GM19397 (cell line): ENCODE measurements around the gene OPCML.
"Not testable (repeated sequence)": the region's sequence is repeated elsewhere in the genome, so short reads cannot be mapped to it uniquely, and the experiment has no call there.

Experiments used
- ATAC-seq: cut with Tn5 transposase; IDR thresholded peaks from one replicate; pipeline ENCODE4 v1.9.1; 2021; ENCODE audit warnings: mild to moderate bottlenecking, moderate library complexity; ENCODE audit not compliant: unreplicated experiment

OPCML gene

DNA sequence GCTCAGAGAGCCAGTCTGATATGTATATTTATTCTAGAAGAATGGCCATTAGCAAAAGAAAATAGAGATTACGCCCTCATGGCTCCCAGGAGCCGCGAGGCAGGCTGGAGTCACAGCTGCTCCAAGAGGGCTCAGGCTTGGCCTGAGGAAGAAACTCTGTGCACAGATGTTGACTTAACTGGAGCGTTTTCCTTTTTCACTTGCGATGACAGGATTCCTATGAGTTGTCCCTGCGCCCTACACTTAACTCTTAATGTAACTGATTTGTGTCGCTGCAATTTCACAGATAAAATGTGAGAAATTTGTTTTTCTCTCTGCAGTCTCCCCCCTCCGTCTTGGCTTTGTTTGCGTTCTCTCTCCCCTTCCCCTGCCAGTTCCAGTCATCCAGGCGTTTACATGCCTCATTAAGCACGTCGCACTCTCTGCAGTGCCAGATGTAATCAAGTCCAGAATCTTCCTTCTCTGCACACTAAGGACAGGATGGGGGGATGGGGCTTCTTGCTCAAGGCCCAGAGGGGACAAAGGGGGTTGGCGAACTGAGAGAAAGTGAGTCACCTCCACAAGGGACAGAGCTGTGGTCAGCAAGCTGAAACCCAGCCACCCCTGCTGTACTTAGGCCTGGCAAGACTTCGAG lies 1101.8 kb downstream of the OPCML start:
- ATAC-seq = no peak

GRCh38 chr11:132429685-132430084 lies 1102.6 kb downstream of the OPCML start:
- ATAC-seq = no peak

DNA sequence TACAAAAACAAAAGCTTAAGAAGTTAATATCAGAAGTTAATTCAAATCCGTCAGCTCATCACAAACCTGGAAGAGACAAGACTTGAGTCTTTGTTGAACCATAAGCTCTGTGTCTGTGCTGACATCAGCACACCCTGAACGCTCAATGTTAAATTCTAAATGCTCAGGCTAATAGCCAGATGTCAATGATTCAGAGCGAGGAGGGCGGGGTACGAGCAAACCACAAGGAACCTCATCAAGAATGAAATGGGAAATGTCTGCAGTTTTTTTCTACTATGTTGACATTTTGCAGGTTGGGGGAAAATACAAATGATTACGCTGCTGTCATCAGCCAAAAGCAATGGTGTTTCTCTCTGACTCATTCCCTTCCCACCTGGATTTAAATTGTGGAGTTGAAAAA lies 1104.7 kb downstream of the OPCML start:
- no peak for ATAC-seq

GRCh38 chr11:132424433-132424832 lies 1107.9 kb downstream of the OPCML start:
- no peak for ATAC-seq

GRCh38 chr11:132423266-132423665 lies 1109.0 kb downstream of the OPCML start:
- ATAC-seq = no peak

DNA sequence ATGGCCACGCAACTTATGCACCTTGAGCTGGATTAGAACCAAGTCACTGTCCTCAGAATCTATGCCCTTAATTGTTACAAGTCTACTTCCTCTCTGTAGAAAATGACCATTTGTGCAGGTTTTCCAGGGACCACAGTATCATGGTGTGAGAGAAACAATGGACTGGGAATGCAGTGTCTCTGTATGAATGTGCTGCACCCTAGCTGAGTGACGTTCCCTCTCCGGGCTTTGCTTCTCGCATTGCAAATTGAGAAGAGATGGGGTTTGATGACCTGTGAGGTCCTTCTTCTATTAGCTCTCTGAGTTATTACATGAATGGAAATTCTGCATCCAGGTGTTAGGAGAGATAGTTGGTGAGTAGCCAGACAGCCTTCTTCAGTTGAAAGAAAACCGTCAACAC lies 1109.6 kb downstream of the OPCML start:
- no peak for ATAC-seq

DNA sequence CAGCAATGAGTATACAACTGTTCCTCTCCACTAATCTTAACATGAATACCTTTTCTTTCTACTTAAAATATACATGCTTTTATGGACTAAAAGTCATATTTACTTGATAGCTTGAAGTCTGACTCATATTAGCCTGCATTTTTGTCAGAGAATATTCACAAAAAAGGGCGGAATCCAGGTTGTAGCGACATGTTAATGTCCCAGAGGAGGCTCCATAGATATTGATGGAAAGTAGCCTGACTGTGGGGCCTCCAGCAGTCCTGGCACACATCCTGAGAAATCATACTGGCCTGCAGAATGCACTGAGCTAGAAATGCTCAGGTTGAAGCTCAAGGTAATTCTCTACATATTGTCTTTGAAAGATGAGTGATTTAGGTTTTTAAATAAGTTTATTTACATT lies 1110.7 kb downstream of the OPCML start:
- ATAC-seq = no peak

- ATAC-seq = no peak
Observed at GRCh38 chr11:132414451-132414850, 1117.8 kb downstream of the OPCML start.

GRCh38 chr11:132410383-132410782 lies 1121.9 kb downstream of the OPCML start:
- ATAC-seq = no peak

DNA sequence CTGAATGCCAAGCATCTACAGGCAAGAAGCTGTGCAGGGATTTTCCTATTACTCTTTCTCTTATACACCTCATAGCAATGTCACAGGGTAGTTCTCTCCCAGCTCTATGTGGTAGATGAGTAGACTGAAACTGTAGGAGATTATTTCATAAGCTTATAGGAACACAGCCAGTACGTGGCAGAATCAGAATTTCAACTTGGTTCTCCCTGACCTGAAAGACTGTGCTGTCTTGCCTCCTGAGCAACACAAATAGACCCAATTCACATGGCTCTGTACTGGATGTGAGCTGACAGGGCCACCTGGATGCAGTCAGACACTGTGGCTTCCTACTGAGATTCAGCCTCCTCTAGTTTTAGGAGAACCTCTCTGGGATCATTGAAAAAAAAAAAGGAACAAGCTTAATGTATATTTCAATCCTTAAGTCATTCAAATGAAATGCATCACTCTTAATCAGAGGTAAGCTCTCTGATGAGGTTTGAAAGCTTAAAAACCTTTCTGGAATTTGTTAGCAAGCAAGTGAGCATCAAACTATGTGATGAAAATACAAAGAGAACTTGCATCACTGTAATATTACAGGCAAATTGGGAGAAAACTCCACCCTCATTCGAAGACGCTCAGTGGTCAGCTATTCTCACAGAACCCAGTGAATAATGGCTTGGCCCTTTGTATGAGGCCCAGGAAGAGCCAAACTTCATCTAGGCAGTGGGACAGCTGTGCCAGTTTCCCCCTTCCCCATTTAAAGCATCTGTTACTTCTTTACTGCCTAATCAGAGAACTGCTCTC lies 1122.5 kb downstream of the OPCML start:
- ATAC-seq = no peak

DNA sequence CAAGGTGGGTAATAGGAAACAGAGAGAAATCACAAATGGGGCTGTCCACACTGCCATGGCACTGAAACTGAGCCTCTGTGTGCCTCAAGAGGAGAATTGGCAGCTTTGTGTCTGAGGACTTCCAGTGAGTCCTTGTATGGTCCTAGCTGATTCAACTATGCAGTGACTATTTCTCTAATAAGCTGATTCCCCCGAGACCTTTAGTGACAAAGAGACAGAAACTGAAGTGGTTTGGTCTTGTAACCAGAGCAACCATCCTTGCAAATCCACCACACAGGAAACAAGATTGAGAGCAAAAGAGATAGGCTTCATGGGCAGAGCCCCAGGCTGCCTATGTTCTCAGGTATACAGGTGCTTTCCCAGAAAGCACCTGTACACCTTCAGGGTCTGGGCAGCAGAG lies 1123.4 kb downstream of the OPCML start:
- no peak for ATAC-seq

GRCh38 chr11:132405728-132406127 lies 1126.6 kb downstream of the OPCML start:
- ATAC-seq = no peak

DNA sequence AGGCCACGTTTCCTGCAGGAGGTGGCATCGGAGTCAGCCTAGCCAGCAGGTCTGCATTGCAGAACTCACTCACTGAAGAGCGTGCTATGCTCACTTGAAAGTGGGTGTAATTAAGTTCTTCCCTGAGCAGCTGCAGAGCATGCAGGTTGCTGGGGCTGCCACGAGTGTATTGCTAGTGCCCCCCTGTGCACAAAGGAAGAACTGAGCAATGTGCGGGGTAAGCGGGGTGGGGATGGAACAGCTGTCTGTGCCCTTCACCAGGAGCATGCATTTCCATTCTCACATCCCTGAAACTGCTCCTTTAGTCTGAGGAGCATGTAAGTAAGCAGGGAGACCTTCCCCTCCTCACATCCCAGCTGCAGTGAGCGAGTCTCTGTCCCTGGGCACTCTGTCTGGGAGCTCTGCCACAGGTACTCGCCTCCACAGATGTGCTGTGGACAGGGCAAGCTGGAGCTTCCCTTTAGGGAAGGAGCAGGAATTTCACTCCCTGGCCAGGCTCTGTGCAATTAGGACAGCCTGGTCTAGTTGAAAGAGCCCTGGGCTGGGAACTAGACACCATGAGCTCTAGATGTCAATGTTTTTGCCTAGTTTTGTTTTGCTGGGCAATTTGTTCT lies 1130.1 kb downstream of the OPCML start:
- no peak for ATAC-seq

DNA sequence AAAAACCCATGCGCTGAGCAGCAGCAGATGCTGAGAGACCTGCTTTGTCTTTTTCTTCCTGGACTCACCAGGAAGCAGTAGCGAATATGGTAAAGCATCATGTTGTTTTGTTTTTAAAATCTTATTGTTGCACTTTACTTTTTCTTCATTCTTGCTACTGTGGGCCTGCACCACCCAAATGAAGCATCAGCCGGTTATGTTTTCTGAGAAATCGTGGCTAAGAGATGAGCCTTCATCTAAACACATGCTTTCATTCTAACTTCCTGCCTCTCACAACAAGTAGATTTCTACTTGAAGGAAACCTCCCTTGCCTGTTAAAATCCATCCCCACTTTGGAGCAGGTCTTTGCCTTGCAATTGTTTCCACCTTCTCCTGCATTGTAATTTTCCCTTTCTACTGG lies 1136.0 kb downstream of the OPCML start:
- no peak for ATAC-seq

DNA sequence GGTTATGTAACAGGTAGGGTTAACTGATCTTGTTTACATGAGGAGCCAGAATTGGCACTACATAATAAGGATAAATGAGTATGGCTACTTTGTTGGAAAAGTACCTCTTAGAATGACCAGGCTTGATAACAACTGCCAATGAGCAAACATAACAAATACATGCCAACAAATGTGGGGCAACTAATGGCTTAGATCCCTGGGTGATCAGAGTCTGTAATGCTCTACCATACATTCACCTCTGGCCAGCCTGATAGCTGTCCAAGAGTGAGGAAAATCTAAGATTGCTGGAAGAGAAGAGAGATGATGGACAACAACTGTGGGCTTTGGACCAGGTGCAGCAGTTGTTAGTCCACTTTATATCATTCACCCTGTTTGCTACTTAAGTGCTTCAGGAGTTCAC lies 1136.9 kb downstream of the OPCML start:
- ATAC-seq = no peak

- ATAC-seq = no peak
Observed at GRCh38 chr11:132379540-132379939, 1152.8 kb downstream of the OPCML start.

DNA sequence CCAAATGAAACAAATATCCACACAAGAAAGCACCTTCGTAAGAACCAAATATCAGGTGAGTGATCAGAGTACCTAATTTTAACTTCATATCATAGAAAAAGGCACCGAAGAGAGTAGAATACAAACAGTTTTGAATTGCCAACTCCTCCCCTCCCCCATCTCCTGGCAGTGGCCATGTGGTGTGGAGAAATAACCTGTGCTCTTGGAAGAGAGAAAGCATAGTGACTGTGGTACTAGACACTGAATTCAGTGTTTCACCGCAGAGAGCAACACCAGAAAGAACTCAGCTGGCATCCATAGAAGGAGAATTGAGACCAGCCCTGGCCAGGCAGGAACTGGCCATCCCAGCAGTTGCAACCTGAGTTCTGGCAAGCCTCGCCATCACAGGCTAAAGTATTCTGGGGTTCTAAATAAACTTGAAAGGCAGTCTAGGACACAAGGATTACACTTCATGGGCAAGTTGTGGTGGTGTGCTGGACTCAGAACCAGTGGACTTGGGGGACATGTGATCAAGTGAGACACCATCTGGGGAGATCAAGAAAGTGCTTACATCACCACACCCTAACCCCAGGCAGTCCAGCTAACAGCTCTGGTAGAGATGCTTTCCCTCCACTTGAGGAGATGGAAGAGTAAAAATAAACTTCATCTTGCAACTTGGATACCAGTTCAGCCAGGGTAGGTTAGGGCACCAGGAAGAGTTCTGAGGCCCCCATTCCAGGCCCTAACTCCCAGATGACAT lies 1158.7 kb downstream of the OPCML start:
- no peak for ATAC-seq

GRCh38 chr11:132370114-132370513 lies 1162.2 kb downstream of the OPCML start:
- ATAC-seq = not testable (repeated sequence)

DNA sequence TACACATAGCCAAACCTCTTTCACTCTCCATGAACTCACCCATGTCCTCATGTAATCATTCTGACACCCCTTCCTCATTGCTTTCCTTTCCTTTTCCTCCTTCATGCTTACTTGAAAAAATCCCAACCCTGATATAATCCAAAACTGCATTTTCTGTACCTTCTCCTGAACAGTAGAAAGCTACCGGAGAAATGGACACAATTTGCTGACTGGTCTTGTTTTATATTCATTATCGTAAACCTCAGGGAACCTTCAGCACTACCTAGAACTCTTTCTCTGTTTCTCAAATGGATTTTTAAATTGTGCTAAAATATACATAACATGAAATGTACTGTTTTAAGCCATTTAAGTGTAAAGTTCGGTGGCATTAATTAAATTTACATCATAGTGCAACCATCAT lies 1165.0 kb downstream of the OPCML start:
- ATAC-seq = no peak

DNA sequence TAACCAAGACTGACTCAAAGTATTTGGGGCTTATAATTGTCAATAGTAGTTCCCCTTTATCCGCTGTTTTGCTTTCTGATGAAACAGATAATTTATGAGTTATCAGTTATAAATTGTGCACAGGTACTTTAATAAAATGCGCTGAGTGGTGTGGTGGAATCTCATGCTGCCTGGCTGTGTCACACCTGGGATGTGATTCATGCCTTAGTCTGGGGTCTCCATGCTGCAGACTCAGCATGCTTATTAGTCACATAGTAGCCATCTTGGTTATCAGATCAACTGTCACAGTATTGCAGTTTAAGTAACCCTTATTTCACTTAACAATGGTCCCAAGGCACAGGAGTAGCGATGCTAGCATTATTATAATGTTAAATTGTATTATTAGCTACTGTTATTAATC lies 1166.7 kb downstream of the OPCML start:
- no peak for ATAC-seq
